ENCODE results near the gene PCDHGC5.
A peak's percentile ranks its signal among the peaks of the same experiment; 100 is the strongest.

Gene PCDHGC5

GRCh38 chr5:141488591-141489561, at the start of gene PCDHGC5:
TSS of gene PCDHGC5 (plus strand) at chr5:141489081. CDS start at chr5:141489241, 160 bp downstream.
- DNase-seq (ENCODE audit: low read depth): no peak

DNA sequence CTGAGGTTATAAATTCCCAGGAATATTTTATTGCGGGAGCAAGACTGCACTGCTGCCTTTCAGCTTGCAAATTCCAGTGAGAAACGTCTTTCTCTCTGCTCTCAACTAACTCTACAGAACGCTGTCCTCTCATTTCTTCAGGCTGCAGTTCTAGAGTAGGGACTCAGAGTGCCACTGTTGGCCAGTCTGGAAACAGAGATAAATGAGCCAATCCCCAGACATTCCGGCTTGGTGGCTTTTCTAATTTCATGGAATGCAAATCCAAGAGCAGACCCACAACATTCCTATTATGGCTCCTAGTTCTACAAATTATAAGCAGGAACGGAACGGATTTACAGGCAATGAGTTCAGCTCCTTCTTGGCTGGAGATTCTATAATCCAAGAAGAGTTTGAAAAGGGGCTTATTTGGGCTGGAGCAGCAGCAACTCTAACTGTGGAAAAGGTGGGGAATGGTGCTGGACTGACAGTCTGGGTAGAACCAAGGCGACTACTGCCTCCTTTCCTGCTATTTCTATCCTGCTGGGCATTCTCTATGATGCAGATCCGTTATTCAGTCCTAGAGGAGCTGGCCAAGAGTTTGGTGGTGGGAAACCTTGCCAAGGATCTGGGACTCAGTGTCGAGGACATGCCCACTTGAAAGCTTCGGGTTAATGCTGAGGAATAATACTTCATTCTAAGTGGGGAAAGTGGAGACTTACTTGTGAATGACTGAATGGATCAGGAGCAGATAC, 49.3 kb upstream of the PCDHGC5 start:
- DNase-seq (ENCODE audit: low read depth): no peak

GRCh38 chr5:141440341-141440740, 48.5 kb upstream of the PCDHGC5 start:
- no peak for DNase-seq (ENCODE audit: low read depth)

DNA sequence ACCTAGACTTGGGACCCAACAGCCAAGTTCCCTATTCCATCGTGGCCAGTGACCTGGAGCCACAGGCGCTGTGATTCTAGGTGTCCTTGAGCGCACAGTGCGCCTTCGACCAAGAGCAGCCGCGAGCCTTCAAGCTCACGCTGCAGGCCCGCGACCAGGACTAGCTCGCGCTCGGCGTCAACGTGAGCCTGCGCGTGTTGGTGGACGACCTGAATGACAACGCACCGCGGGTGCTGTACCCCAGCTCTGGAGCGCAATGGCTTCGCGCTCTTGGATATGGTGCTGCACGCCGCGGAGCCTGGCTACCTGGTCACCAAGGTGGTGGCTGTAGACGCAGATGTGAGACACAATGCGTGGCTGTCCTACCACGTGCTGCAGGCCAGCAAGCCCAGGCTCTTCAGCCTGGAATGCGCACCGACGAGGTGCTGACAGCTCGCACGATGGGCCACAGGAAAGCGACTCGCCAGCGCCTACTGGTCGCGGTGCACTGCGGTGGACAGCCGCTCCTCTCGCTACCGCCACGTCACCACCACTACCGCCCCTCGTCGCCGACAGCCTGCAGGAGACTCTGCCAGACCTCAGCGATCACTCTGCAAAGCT, 47.2 kb upstream of the PCDHGC5 start:
- DNase-seq (ENCODE audit: low read depth): no peak

GRCh38 chr5:141465351-141465750, 23.5 kb upstream of the PCDHGC5 start:
- no peak for DNase-seq (ENCODE audit: low read depth)

- DNase-seq (ENCODE audit: low read depth): peak; percentile 82
Observed at GRCh38 chr5:141475625-141476131, 13.2 kb upstream of the PCDHGC5 start, which contains the start of gene PCDHGC3. TSS of gene PCDHGC3 (plus strand) at chr5:141475966. CDS start at chr5:141476117, 151 bp downstream.

DNA sequence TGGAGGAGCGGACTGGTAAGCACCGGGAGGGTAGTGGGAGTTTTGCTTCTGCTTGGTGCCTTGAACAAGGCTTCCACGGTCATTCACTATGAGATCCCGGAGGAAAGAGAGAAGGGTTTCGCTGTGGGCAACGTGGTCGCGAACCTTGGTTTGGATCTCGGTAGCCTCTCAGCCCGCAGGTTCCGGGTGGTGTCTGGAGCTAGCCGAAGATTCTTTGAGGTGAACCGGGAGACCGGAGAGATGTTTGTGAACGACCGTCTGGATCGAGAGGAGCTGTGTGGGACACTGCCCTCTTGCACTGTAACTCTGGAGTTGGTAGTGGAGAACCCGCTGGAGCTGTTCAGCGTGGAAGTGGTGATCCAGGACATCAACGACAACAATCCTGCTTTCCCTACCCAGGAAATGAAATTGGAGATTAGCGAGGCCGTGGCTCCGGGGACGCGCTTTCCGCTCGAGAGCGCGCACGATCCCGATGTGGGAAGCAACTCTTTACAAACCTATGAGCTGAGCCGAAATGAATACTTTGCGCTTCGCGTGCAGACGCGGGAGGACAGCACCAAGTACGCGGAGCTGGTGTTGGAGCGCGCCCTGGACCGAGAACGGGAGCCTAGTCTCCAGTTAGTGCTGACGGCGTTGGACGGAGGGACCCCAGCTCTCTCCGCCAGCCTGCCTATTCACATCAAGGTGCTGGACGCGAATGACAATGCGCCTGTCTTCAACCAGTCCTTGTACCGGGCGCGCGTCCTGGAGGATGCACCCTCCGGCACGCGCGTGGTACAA, 12.6 kb upstream of the PCDHGC5 start:
- no peak for DNase-seq (ENCODE audit: low read depth)

- no peak for DNase-seq (ENCODE audit: low read depth)
Observed at GRCh38 chr5:141477044-141477575, 11.8 kb upstream of the PCDHGC5 start.

- no peak for DNase-seq (ENCODE audit: low read depth)
Observed at GRCh38 chr5:141477815-141478214, 11.1 kb upstream of the PCDHGC5 start.

- no peak for DNase-seq (ENCODE audit: low read depth)
Observed at GRCh38 chr5:141478321-141478945, 10.4 kb upstream of the PCDHGC5 start.

GRCh38 chr5:141479776-141480175, 9.1 kb upstream of the PCDHGC5 start:
- DNase-seq (ENCODE audit: low read depth): no peak

GRCh38 chr5:141483902-141484301, 5.0 kb upstream of the PCDHGC5 start:
- DNase-seq (ENCODE audit: low read depth): no peak

DNA sequence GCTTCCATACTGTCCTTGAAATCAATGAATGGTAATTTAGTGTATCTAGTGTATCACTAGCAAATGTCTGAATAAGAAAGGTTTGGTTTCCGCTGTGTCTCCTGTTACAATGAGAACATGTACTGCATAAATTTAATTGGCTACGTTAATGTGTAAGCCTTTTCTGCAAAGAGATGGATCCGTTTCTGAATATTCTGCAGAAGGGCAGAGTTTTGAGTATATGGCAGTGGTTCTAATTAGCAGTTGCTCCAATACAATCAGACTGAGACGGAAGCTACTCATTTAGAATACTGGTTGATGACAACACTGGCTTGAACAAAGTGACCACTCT, 4.6 kb upstream of the PCDHGC5 start:
- DNase-seq (ENCODE audit: low read depth): no peak

DNA sequence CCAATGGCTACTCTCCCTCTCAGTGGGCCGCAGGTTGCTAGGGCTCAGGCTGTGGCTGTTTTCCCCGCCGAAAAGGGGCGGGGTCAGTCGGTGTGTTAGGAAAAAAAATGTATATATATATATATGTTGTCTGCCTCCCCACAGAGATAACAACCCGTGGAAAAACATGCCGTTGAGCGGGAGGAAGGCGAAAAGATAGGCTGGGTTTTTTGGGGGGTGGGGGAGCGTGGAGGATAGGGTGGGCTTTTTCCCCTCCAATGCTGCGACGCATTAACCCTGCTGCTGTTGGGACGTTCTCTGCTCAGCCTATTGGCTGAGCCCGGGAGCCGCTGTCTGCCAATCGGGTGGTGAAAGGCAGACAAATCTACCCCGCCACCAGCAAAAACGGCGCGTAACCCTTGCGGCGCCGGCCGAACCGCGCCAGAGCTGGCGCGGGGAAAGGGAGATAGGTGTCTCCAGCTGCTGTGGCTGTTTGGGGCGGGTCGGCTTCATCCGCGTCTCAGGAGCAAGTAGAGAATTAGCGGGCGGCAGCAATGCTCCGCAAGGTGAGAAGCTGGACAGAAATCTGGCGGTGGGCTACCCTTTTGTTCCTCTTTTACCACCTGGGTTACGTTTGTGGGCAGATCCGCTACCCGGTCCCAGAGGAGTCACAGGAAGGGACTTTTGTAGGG, 4.1 kb upstream of the PCDHGC5 start, which contains the start of gene PCDHGC4:
TSS of gene PCDHGC4 (plus strand) at position 390 of the 671 bp plus-strand sequence. CDS start at position 534, 144 bp downstream.
- DNase-seq (ENCODE audit: low read depth): no peak

GRCh38 chr5:141485321-141486055, 3.4 kb upstream of the PCDHGC5 start:
- DNase-seq (ENCODE audit: low read depth): no peak

GRCh38 chr5:141486091-141486490, 2.8 kb upstream of the PCDHGC5 start:
- DNase-seq (ENCODE audit: low read depth): no peak

DNA sequence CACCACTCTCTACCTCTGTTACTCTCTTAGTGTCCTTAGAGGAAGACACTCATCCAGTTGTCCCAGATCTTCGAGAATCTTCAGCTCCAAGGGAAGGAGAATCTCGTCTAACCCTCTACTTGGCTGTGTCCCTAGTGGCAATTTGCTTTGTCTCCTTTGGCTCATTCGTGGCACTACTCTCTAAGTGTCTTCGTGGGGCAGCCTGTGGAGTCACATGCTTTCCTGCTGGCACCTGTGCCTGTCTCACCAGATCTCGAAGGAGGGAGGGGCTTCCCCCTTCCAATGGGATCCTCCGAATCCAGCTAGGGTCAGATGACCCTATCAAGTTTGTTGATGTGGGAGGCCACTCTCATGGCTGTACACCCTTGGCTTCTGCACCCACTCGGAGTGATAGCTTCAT, 1.8 kb upstream of the PCDHGC5 start:
- DNase-seq (ENCODE audit: low read depth): no peak

DNA sequence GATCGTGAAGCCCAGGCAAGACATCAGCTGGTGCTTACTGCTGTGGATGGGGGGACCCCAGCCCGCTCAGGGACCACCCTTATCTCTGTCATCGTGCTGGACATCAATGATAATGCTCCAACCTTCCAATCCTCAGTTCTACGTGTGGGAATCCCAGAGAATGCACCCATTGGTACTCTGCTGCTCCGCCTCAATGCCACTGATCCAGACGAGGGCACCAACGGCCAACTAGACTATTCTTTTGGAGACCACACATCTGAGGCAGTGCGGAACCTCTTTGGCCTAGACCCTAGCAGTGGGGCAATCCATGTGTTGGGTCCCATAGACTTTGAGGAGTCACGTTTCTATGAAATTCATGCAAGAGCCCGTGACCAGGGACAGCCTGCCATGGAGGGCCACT, 960 bp downstream of the PCDHGC5 start:
- no peak for DNase-seq (ENCODE audit: low read depth)

DNA sequence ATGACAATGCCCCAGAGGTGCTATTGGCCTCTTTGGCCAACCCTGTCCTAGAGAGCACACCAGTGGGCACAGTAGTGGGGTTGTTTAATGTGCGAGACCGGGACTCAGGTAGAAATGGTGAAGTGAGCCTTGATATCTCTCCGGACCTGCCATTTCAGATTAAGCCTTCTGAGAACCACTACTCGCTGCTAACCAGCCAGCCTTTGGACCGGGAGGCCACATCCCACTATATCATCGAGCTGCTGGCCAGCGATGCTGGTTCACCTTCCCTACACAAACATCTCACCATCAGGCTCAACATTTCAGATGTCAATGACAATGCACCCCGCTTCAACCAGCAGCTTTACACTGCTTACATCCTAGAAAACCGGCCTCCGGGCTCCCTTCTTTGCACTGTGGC, 1.4 kb downstream of the PCDHGC5 start:
- no peak for DNase-seq (ENCODE audit: low read depth)
